ENCODE data around the gene DYNC2H1.

DNA sequence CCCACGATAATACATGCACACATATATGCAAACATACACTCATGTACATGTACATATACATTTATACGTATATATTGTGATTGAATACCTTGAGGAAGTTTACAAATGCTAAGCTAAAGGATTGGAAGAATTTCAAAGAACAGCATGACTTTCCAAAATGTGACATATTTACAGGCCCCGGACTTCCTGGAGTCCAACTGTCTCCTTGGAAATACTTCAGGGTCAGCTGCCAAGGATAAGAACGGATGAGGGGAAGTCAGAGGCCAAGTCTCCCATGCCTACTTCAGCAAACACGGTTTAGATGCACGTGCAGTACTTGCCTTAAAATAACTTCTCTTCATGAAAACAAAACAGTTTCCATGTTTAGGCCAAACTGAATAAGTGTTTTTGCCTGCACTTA lies 213.6 kb downstream of the DYNC2H1 start:
- TF ChIP-seq, protein P1, sequence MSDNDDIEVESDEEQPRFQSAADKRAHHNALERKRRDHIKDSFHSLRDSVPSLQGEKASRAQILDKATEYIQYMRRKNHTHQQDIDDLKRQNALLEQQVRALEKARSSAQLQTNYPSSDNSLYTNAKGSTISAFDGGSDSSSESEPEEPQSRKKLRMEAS (IDR thresholded peaks at IDR 0.05): no peak
- TF ChIP-seq, protein P2, sequence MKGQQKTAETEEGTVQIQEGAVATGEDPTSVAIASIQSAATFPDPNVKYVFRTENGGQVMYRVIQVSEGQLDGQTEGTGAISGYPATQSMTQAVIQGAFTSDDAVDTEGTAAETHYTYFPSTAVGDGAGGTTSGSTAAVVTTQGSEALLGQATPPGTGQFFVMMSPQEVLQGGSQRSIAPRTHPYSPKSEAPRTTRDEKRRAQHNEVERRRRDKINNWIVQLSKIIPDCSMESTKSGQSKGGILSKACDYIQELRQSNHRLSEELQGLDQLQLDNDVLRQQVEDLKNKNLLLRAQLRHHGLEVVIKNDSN (IDR thresholded peaks at IDR 0.05): no peak

All from Ishikawa (cell line).